SU-DHL-6 (cell line): ENCODE data around the gene THY1.

ENCODE experiments used
- H2AFZ ChIP-seq: fragments of 200-600 bp; sonication (generic); 2 replicates; pipeline ENCODE4 v1.6.1; 2014; ENCODE audit warnings: low read depth, mild to moderate bottlenecking, moderate library complexity, mixed read lengths, antibody characterized with exemption, low read length; ENCODE audit not compliant: severe bottlenecking
- H3F3A ChIP-seq: fragments of 200-600 bp; shearing (Covaris generic); 2 replicates; pipeline ENCODE4 v1.6.0; 2016; ENCODE audit warnings: antibody characterized with exemption, mild to moderate bottlenecking; ENCODE audit not compliant: insufficient read depth
- H3K27ac ChIP-seq: fragments of 200-600 bp; sonication (generic); 2 replicates; pipeline ENCODE4 v1.5.1; 2016; ENCODE audit warnings: low read depth, mild to moderate bottlenecking, low read length, moderate library complexity, mixed read lengths
- H3K27me3 ChIP-seq: fragments of 200-600 bp; sonication (generic), shearing (Covaris generic); 2 replicates; pipeline ENCODE4 v1.6.0; 2014; ENCODE audit warnings: mild to moderate bottlenecking, low read length
- H3K36me3 ChIP-seq: fragments of 200-600 bp; sonication (generic); 2 replicates; pipeline ENCODE4 v1.6.1; 2014; ENCODE audit warnings: mild to moderate bottlenecking, low read length, mixed read lengths
- H3K4me2 ChIP-seq: fragments of 300-600, 200-600 bp; shearing (Covaris generic), sonication (generic); 2 replicates; pipeline ENCODE4 v1.6.0; 2014; ENCODE audit warnings: low read length, low read depth, mild to moderate bottlenecking; ENCODE audit not compliant: poor library complexity, severe bottlenecking
- H3K4me3 ChIP-seq: fragments of 200-600 bp; sonication (generic); 2 replicates; pipeline ENCODE4 v1.5.1; 2014; ENCODE audit warnings: antibody characterized with exemption, low read length, mild to moderate bottlenecking, mixed read lengths; ENCODE audit not compliant: insufficient read depth, poor library complexity, severe bottlenecking
- H3K79me2 ChIP-seq: fragments of 200-600 bp; sonication (generic); 2 replicates; pipeline ENCODE4 v1.6.1; 2014; ENCODE audit warnings: mild to moderate bottlenecking, low read length, moderate library complexity; ENCODE audit not compliant: insufficient read depth
- H3K9ac ChIP-seq: fragments of 200-600 bp; sonication (generic); 2 replicates; pipeline ENCODE4 v1.7.0; 2014; ENCODE audit warnings: mild to moderate bottlenecking, low read length
- H3K9me2 ChIP-seq: fragments of 200-600 bp; sonication (generic); replicated peaks from 2 replicates; pipeline ENCODE4 v1.6.1; 2014; ENCODE audit warnings: low read length; ENCODE audit not compliant: insufficient read depth
- H3K9me3 ChIP-seq: fragments of 200-600 bp; sonication (generic); 2 replicates; pipeline ENCODE4 v1.6.1; 2014; ENCODE audit warnings: low read length, mixed read lengths; ENCODE audit not compliant: insufficient read depth
- H4K20me1 ChIP-seq: fragments of 200-600 bp; sonication (generic); 2 replicates; pipeline ENCODE4 v1.6.1; 2014; ENCODE audit warnings: low read depth, mild to moderate bottlenecking, antibody characterized with exemption, low read length, moderate library complexity, mixed read lengths
- CTCF ChIP-seq: fragments of 200-600 bp; sonication (generic); IDR thresholded peaks from one replicate; pipeline ENCODE4 v1.5.1; 2017; ENCODE audit warnings: antibody characterized with exemption, mild to moderate bottlenecking, low read length, moderate library complexity; ENCODE audit not compliant: insufficient read depth, poor library complexity, severe bottlenecking
- EZH2phosphoT487 ChIP-seq: fragments of 200-600 bp; sonication (generic), shearing (Covaris generic); conservative IDR thresholded peaks from 2 replicates; pipeline ENCODE4 v1.6.1; 2018; ENCODE audit warnings: mild to moderate bottlenecking, antibody characterized with exemption, low read length, moderate library complexity, mixed read lengths

THY1 gene

DNA sequence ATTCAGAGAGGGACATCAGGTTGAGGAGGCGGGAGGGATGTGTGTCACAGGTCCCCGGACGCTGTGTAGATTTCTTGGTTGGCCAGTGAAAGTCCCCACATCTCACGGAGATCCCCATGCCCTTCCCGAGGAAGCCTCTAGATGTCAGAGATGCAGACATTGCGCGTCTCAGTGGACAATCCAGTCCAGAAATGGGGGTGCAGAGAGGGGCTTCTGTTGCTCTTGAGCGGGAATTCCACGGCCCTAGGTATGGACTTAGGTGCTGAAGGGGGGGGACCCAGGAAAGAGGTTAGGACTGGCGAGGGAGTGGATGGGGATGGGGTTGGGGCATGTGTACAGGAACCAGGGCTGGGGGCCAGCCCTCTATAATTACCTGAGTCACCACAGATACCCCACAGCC is 7.0 kb downstream of the THY1 start:
- H3K9me3 ChIP-seq, result no peaks in the 10 kb centered on the region
- no peaks in the 10 kb centered on the region for H3K27me3 ChIP-seq
- no peak overlapping the region for H3K27ac ChIP-seq
- no peak overlapping the region for H3K4me2 ChIP-seq
- H3K79me2 ChIP-seq, result no peaks in the 10 kb centered on the region
- H3K9me2 ChIP-seq, result no peaks in the 10 kb centered on the region
- no peaks in the 10 kb centered on the region for H3K36me3 ChIP-seq
- TF ChIP-seq CTCF, result no peak
- no peak for TF ChIP-seq EZH2phosphoT487
- H3K4me3 ChIP-seq, result no peak overlapping the region
- H3F3A ChIP-seq, result no peaks in the 10 kb centered on the region
- H2AFZ ChIP-seq, result no peak overlapping the region
- no peaks in the 10 kb centered on the region for H4K20me1 ChIP-seq
- H3K9ac ChIP-seq, result no peak overlapping the region

DNA sequence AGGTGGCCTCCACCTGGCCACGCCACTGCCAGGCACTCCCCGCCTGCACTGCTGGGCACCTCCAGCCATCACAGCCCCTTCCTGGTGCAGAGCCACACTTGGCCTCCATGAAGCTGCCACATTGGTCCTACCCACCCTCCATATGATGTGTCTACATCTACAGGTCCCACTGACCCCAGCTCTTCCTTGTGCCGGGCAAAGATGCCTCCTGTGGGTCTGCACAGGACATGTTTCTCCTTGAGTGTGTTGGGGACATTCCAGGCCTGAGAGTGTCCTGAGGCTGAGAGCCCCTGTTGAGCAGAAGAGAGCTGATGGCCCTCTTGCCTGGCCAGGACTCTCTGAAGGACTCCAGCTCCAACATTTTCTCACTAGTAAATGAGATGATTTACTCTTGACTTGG is 7.5 kb downstream of the THY1 start:
- Histone ChIP-seq H3K27ac (no peak overlapping the region), H3K9ac (no peak overlapping the region), H3K4me2 (no peak overlapping the region), H3K4me3 (no peak overlapping the region), H4K20me1 (no peaks in the 10 kb centered on the region), H3K79me2 (no peaks in the 10 kb centered on the region), H3K36me3 (no peaks in the 10 kb centered on the region), H3K9me3 (no peaks in the 10 kb centered on the region), H3K9me2 (no peaks in the 10 kb centered on the region), H2AFZ (no peak overlapping the region), H3K27me3 (no peaks in the 10 kb centered on the region), H3F3A (no peaks in the 10 kb centered on the region)
- no peak for TF ChIP-seq EZH2phosphoT487
- no peak for TF ChIP-seq CTCF

GRCh38 chr11:119414734-119415133 is 8.2 kb downstream of the THY1 start:
- H3K4me3 ChIP-seq, result no peak overlapping the region
- H3K79me2 ChIP-seq, result no peaks in the 10 kb centered on the region
- H3K27me3 ChIP-seq, result no peaks in the 10 kb centered on the region
- no peaks in the 10 kb centered on the region for H3K36me3 ChIP-seq
- TF ChIP-seq CTCF (no peak), EZH2phosphoT487 (no peak)
- H3K9ac ChIP-seq, result no peak overlapping the region
- no peaks in the 10 kb centered on the region for H4K20me1 ChIP-seq
- no peak overlapping the region for H3K27ac ChIP-seq
- no peak overlapping the region for H3K4me2 ChIP-seq
- H3F3A ChIP-seq, result no peaks in the 10 kb centered on the region
- H2AFZ ChIP-seq, result no peak overlapping the region
- H3K9me2 ChIP-seq, result no peaks in the 10 kb centered on the region
- H3K9me3 ChIP-seq, result no peaks in the 10 kb centered on the region

DNA sequence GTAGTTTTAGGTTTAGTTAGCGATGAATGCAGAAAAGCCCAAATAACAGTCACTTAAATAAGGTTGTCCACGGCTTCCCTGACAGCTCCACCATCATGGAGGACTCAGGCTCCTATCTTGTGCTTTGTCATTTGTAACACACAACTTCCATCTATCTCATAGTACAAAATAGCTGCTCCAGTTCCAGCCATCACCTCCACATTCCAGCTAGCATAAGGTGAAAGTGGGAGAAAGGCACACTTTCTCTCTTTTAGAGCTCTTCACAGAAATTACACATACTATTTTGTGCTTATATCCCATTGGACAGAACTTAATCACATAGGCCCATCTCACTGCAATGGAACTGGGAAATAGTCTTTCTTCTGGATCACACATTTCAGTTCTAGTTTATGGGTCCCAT is 8.7 kb downstream of the THY1 start:
- no peaks in the 10 kb centered on the region for H3K79me2 ChIP-seq
- H2AFZ ChIP-seq, result no peak overlapping the region
- no peaks in the 10 kb centered on the region for H3K27me3 ChIP-seq
- H3F3A ChIP-seq, result no peaks in the 10 kb centered on the region
- no peaks in the 10 kb centered on the region for H3K36me3 ChIP-seq
- H3K9ac ChIP-seq, result no peak overlapping the region
- no peaks in the 10 kb centered on the region for H3K9me2 ChIP-seq
- no peak overlapping the region for H3K27ac ChIP-seq
- no peak overlapping the region for H3K4me2 ChIP-seq
- H3K4me3 ChIP-seq, result no peak overlapping the region
- H3K9me3 ChIP-seq, result no peaks in the 10 kb centered on the region
- TF ChIP-seq EZH2phosphoT487, result no peak
- no peak for TF ChIP-seq CTCF
- no peaks in the 10 kb centered on the region for H4K20me1 ChIP-seq
